Fibroblast of mammary gland (primary cell): ENCODE results near the gene SF3A1.

Source experiments
- DNase-seq: peaks from one replicate; pipeline ENCODE4 v3.0.0-alpha.2; 2010; ENCODE audit warnings: low read depth
- H3K4me3 ChIP-seq: 2 replicates; pipeline ENCODE4 v1.5.1; 2011; ENCODE audit warnings: low read depth, mild to moderate bottlenecking, low read length, moderate library complexity; ENCODE audit not compliant: control insufficient read depth
- CTCF ChIP-seq: conservative IDR thresholded peaks from 2 replicates; pipeline ENCODE4 v1.5.1; 2011; ENCODE audit warnings: low read depth, low read length, inconsistent platforms; ENCODE audit not compliant: control insufficient read depth, insufficient read depth

The SF3A1 gene

DNA sequence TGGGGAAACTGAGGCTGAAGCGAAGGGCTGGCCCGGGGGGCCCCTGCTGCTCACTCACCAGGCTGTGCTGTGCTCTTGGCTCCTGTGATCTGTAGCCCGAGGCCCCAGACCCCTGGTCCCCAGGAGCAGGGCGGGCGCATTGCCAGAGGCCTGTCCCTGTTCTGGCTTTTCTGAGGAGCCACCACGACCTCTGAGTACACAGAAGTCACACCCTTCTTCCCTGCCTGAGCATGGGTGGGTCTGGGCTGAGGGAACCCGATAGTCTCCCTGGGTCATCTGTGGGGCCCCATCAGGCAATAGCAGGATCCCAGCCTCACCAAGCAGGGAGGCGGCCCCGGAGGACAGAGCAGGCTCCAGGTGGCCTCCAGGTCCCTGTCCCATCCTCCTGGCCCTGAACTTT, 72.5 kb downstream of the SF3A1 start:
- DNase-seq = no peak
- TF ChIP-seq CTCF = no peak
- H3K4me3 ChIP-seq = no peak overlapping the region

- DNase-seq = no peak
- H3K4me3 ChIP-seq = no peak overlapping the region
- no peak for TF ChIP-seq CTCF
These were observed 73.4 kb downstream of the SF3A1 start for GRCh38 chr22:30283342-30283741.

GRCh38 chr22:30282616-30283046, 74.1 kb downstream of the SF3A1 start:
- no peak for TF ChIP-seq CTCF
- H3K4me3 ChIP-seq = no peak overlapping the region
- DNase-seq = no peak
